Measurements from ENCODE around the gene GAK.

DNA sequence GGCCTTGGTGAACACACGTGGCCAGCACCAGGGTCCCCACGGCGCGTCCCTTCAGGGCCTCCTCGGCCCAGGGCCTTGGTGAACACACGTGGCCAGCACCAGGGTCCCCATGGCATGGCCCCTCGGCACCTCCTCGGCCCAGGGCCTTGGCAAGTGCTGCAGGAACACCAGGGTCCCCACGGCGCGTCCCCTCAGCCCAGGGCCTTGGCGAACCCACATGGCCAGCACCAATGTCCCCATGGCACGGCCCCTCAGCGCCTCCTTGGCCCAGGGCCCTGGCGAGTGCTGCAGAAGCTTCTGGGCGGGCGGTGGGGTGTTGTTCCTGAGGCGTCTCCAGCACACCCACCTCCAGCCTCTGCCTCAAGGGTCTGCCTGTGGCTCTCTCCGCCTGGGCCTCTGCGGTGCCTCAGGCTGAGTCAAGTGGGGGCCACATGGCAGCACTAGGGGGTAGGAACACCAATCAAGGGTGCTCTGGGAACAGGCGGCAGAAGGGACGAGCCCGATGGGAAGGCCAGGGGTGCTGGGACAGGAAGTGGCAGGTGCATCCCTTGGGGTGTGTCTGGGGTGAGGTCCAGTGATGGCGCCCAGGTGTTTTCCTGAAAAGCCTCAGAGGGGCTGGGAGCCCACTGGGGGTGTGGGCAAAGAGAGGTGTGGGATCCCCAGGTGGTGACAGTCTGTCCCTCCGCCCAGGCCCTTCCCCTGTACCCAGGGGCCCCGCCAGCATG, 64.4 kb downstream of the GAK start:
- TF ChIP-seq POLR2AphosphoS5 (IDR thresholded peaks at IDR 0.05; ENCODE audit: low read depth, low read length) (no peak), TAF1 (IDR thresholded peaks at IDR 0.05; ENCODE audit: borderline replicate concordance, insufficient read depth, low read length) (no peak)
